Suppressor macrophage treated with lipopolysaccharide for 4 hours (primary cell): ENCODE measurements around the gene FGF14.
"Not testable (repeated sequence)": the region's sequence is repeated elsewhere in the genome, so short reads cannot be mapped to it uniquely, and the experiment has no call there.

Experiments
- DNase-seq: peaks from one replicate; pipeline ENCODE4 v3.0.0-alpha.2; 2020

The FGF14 gene

GRCh38 chr13:102122147-102122546 is 279.7 kb downstream of the FGF14 start:
- no peak for DNase-seq

DNA sequence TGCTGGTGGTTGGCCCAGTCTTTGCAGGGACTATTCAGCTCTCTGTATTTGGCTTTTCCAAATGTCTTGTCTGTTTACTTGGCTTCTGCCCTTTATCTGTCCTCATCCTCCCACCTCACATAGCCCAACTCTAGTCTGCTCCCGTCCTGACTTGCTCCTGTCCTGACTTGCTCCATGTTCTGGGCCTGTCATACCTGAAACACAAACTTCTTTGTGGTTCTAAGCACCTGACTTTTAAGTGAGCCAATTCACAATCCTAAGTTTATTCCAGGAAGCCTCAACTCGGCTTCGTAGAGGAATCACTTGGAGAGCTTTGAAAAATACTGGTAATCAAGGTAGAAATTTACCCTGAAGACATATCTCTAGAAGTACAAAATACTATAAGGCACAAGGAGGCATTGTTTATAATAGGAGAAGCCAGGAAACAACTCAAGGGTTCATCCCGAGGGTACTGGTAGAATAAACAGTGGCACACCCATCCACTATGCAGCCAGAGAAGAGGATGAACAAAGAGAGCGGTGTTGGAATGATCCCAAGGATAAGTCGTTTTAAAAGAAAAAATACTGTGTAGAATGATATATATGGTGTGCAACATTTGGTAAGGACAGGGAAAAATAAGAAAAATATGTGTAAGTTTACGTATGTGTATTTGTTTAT is 284.5 kb downstream of the FGF14 start:
- no peak for DNase-seq

- DNase-seq = no peak
These were observed 298.4 kb downstream of the FGF14 start for GRCh38 chr13:102103469-102103868.

- DNase-seq = no peak
These were observed 301.6 kb downstream of the FGF14 start for GRCh38 chr13:102100234-102100633.

GRCh38 chr13:102097708-102098107 is 304.1 kb downstream of the FGF14 start:
- DNase-seq = no peak

GRCh38 chr13:102093288-102093687 is 308.6 kb downstream of the FGF14 start:
- not testable (repeated sequence) for DNase-seq

- DNase-seq = no peak
These were observed 310.6 kb downstream of the FGF14 start for GRCh38 chr13:102091231-102091630.

DNA sequence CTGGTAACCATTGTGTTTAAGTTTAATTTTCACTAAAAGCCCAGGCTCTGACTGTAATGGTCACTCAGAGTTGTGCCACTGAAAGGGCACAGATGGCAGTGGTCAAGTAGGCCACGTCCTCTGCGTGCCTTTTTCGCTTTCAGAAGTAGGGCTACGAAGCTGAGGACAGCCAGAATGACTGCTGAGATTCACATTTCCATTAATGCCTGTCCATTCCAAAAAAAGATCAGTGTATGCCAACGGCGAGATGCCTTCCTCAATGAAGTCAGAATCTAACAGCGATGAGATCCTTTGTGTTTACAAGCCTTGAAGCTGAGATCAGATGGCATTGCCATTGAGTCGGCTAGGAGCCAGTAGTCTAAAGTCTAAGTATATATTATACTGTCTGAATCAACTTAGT is 311.3 kb downstream of the FGF14 start:
- DNase-seq = no peak

- no peak for DNase-seq
These were observed 312.1 kb downstream of the FGF14 start for GRCh38 chr13:102089722-102090121.

- DNase-seq = no peak
These were observed 312.7 kb downstream of the FGF14 start for GRCh38 chr13:102089177-102089576.

DNA sequence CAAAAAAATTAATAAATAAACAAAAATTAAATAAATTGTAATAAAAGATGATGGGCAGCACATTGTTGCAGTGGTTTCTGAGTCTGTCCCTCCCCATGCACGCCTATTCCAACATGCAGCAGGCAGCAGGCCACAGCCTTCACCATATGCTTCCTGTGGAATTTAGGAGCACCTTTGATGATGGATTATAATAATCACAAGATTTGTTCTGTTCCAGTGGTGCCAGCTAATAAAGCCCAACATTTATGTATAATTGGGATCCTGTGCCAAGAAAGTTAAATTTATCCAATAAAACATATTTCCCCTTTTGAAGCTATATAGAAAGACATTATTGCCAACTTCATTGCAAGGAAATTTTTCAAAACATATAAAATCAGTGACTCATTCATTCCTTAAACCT is 328.6 kb downstream of the FGF14 start:
- no peak for DNase-seq

DNA sequence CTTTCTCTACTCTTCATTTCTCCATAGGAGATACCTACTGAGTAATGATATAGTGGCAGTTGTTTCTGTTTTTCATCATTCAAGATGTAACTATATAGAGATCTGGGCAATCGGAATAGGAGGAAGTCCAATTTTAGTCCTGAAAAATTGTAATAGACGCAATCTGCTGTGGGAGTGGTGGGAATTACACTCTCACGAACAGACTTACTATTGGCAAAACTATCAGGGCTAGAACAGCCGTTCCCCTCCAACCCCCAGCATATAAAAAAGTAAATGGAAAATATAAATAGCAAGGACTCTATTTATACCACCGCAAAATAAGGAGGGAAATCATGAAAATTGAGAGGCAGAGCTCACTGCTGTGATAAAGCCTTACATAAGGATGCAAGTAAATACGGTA is 330.1 kb downstream of the FGF14 start:
- no peak for DNase-seq

- not testable (repeated sequence) for DNase-seq
These were observed 333.5 kb downstream of the FGF14 start for GRCh38 chr13:102068323-102068722.

- no peak for DNase-seq
These were observed 346.6 kb downstream of the FGF14 start for GRCh38 chr13:102055090-102055779.

GRCh38 chr13:102049853-102050252 is 352.0 kb downstream of the FGF14 start:
- no peak for DNase-seq

GRCh38 chr13:102045731-102046130 is 356.1 kb downstream of the FGF14 start:
- no peak for DNase-seq

DNA sequence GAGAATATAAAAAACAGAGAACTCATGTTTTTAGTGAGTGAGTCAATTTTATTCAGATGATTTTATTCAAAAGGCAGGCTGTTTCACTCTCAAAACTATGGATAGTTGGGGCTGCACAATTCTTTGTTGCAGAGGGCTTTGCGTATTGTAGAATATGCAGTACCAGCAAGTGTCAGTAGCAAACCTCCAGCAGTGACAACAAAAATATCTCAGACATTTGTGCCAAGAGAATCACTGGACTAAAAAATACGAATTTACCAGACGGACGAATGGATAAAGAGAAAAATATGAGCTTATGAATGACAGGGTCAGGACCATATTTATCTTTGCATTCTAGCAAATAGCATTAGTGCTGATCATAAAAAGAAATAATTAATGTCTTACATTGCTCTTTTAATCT is 359.1 kb downstream of the FGF14 start:
- DNase-seq = no peak

GRCh38 chr13:102041544-102041943 is 360.3 kb downstream of the FGF14 start:
- DNase-seq = no peak

DNA sequence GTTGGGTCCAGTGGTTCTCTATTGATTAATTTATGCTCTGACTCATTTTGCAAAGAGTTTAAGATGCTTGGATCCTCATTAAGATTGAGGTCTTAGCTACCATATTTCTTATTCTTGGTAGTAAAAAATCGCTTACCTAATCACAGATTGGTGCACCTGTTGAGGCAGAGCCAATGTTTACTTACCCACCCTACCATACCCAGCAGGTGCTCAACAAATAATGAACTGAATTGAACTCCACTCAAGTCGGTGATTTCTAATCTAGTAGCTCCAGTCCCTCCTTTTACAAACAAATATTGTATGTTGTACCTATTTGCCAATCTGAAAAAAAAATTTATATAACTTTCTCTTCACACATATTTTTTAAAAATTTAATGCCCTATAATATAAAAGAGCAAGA is 361.0 kb downstream of the FGF14 start:
- no peak for DNase-seq

DNA sequence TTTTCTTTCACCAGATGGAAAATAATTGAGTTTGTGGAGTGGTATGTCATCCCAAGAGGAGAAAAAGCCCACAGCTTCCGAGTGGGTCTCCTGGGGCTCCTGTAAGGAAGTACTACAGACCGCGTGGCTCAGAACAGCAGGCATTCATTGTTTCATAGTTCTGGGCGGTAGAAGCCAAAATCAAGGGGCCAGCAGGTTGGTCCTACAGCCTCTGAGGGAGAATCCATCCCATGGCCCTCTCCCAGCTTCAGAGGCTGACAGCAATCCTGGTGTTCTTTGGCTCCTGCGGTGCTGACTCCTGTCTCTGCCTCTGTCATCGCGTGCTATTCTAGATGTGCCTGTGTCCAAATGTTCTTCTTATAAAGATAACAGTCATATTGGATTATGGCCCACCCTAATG is 362.6 kb downstream of the FGF14 start:
- no peak for DNase-seq

GRCh38 chr13:102038787-102039186 is 363.1 kb downstream of the FGF14 start:
- no peak for DNase-seq

- DNase-seq = no peak
These were observed 365.9 kb downstream of the FGF14 start for GRCh38 chr13:102035969-102036368.

- no peak for DNase-seq
These were observed 368.0 kb downstream of the FGF14 start for GRCh38 chr13:102033857-102034331.

DNA sequence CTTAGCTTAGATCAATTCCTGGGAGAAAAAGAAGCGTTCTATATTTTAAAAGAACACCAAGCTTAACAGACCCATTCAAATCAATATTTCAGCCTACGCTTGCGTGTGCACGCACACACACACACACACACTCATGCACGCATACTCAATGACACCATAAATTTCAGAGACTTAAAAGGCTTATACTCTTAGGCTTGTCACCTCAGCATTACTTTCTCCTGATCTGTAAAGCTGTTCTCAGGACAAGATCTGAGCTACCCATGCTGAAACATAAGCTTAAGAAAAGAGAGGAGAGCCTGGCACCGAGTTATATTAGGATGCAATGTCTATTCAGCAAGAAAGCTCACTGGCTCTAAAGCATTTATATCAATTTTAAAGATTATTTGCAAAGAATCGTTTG is 368.5 kb downstream of the FGF14 start:
- no peak for DNase-seq

GRCh38 chr13:102028868-102029267 is 373.0 kb downstream of the FGF14 start:
- no peak for DNase-seq
